ENCODE results near the gene FYN.

- TF ChIP-seq CTCF (IDR thresholded peaks at IDR 0.05) = no peak
- no peak for TF ChIP-seq MAX (IDR thresholded peaks at IDR 0.05)
- TF ChIP-seq POLR2A (IDR thresholded peaks at IDR 0.05; ENCODE audit: low read length) = no peak
- TF ChIP-seq USF2 (IDR thresholded peaks at IDR 0.05) = no peak
- no peak for TF ChIP-seq MAFK (IDR thresholded peaks at IDR 0.05; ENCODE audit: partially characterized antibody)
- no peak for TF ChIP-seq REST (IDR thresholded peaks at IDR 0.05)
- TF ChIP-seq JUN (IDR thresholded peaks at IDR 0.05) = no peak
- no peak for TF ChIP-seq SREBF2 (IDR thresholded peaks at IDR 0.05)
- TF ChIP-seq POLR2AphosphoS2 (conservative IDR thresholded peaks at IDR 0.05; ENCODE audit: low read length) = no peak
- TF ChIP-seq HOXA7 (CRISPR knock-in tag; IDR thresholded peaks at IDR 0.05) = no peak
- no peak for TF ChIP-seq SMC3 (IDR thresholded peaks at IDR 0.05)
These were observed 53.8 kb downstream of the FYN start for GRCh38 chr6:111819458-111819857.
